GM12892 (cell line): ENCODE results near the gene HSD17B8.

Source experiments
- POLR2A ChIP-seq: IDR thresholded peaks from 2 replicates; pipeline ENCODE4 v1.6.1; 2011; ENCODE audit warnings: low read depth, low read length, control low read depth
- POLR2AphosphoS5 ChIP-seq: IDR thresholded peaks from 2 replicates; pipeline ENCODE4 v1.6.1; 2011; ENCODE audit warnings: low read depth, low read length, control low read depth

DNA sequence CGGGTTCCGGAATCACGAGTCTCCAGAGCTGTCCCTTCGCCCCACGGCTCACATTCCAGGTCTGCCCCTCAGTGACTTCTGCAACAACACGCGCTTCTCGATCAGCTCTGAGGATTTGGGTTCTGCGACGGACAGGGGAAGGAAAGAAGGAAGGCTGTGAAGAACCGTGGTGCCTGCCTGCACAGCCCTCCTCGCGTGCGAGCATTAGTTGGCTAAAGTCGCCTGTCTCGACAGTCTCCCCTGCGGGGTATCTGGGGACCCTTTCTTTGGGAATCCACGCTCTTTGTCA lies 44.1 kb downstream of the HSD17B8 start:
- TF ChIP-seq POLR2AphosphoS5 (no peak), POLR2A (no peak)
